ENCODE measurements around the gene SLC4A1AP. TPM values are rescaled to one million over a fixed set of nuclear protein-coding genes. Genes with fewer than 3 reads are reported as not detected.
A peak's percentile ranks its signal among the peaks of the same experiment; 100 is the strongest.

The SLC4A1AP gene
- total and polyA plus RNA-seq, 2 of the 13 experiments (the other 11 are each of a cell fraction or from before 2014, with no cell fraction given), result 15.3 to 44.6 TPM

GRCh38 chr2:27736890-27737204 lies 73.2 kb downstream of the SLC4A1AP start:
- no peak overlapping the region for H3K27ac ChIP-seq (ENCODE audit: extremely low read length, insufficient read depth, low read length)
- POLR2A ChIA-PET, result interaction anchor here (1.6 to 4.7 kb wide), 5 partner anchors 7 to 73 kb away, joined by 5 to 150 read pairs (median 22); partner anchors contain the start of genes SLC4A1AP and SUPT7L
- H3K4me2 ChIP-seq (ENCODE audit: low read depth, low read length), result peak overlapping the region; percentile 94; the same call in 1 of the 2 replicates
- 90% methylated on average over 6 of the region's 6 CpGs for WGBS (ENCODE audit: low lambda C conversion rate)
- H2AFZ ChIP-seq (ENCODE audit: low read length), result no peak overlapping the region
- no peaks in the 10 kb centered on the region for H3K27me3 ChIP-seq (ENCODE audit: control insufficient read depth in 1 of 2, insufficient read depth in 2 of 2, low read length in 2 of 2)
- H4K20me1 ChIP-seq (ENCODE audit: insufficient read depth, low read length), result no peaks in the 10 kb centered on the region
- peaks cover 36% of the 10 kb centered on the region for H3K4me1 ChIP-seq (ENCODE audit: insufficient read depth, low read length)
- TF ChIP-seq REL (CRISPR knock-in tag; conservative IDR thresholded peaks at IDR 0.05), result no peak
- no peak for TF ChIP-seq IRX3 (CRISPR knock-in tag; IDR thresholded peaks at IDR 0.05; ENCODE audit: borderline replicate concordance, low read depth)
- TF ChIP-seq HMG20A (CRISPR knock-in tag; IDR thresholded peaks at IDR 0.05; ENCODE audit: borderline replicate concordance), result no peak
- TF ChIP-seq TOE1 (CRISPR knock-in tag; IDR thresholded peaks at IDR 0.05), result no peak
- no peak for TF ChIP-seq ZNF790 (CRISPR knock-in tag; IDR thresholded peaks at IDR 0.05; ENCODE audit: borderline replicate concordance)
- 0 out of 2 replicates have a peak, but pooled peaks have one; percentile 44 for TF ChIP-seq HIVEP1 (CRISPR knock-in tag; IDR thresholded peaks at IDR 0.05)
- no peak for TF ChIP-seq WIZ (CRISPR knock-in tag; IDR thresholded peaks at IDR 0.05)
- no peak for TF ChIP-seq ZFAT (CRISPR knock-in tag; conservative IDR thresholded peaks at IDR 0.05)
- TF ChIP-seq ZNF317 (CRISPR knock-in tag; IDR thresholded peaks at IDR 0.05), result peak; percentile 32; the same call in 1 of the 2 replicates
- TF ChIP-seq E2F1 (CRISPR knock-in tag; IDR thresholded peaks at IDR 0.05), result no peak
- 0 out of 2 replicates have a peak, but pooled peaks have one; percentile 29 for TF ChIP-seq ZNF619 (CRISPR knock-in tag; IDR thresholded peaks at IDR 0.05)
- peak; percentile 56; the same call in 1 of the 2 replicates for TF ChIP-seq ZNF274 (CRISPR knock-in tag; IDR thresholded peaks at IDR 0.05)
- no peak for TF ChIP-seq ATF5 (CRISPR knock-in tag; IDR thresholded peaks at IDR 0.05; ENCODE audit: low read depth)
- ATAC-seq (no peak), FAIRE-seq (no peak), DNase-seq (ENCODE audit: low spot score) (no peak)
- CTCF ChIA-PET (ENCODE audit: low intra/inter-chr PET ratio, low total read pairs), result no interaction called here
- no peak overlapping the region for H3K4me3 ChIP-seq (replicated peaks in 1 of 3; ENCODE audit: insufficient read depth in 1 of 3, low read depth in 2 of 3, low read length in 3 of 3)
- no peaks in the 10 kb centered on the region for H3K36me3 ChIP-seq (replicated peaks in 1 of 2; ENCODE audit: control insufficient read depth in 1 of 2, insufficient read depth in 2 of 2, low read length in 2 of 2)
- BruUV-seq (replicated peaks), result no TSS peak
- H3K9ac ChIP-seq (ENCODE audit: insufficient read depth, low read depth, low read length), result no peak overlapping the region
- in situ Hi-C loops (cut with HindIII; ENCODE audit: extremely low pct_ligation_motif_present, low pct_unique_long_range_greater_than_20kb), result no loop called here
- no peaks in the 10 kb centered on the region for H3K9me3 ChIP-seq (ENCODE audit: low read length)
- H3K79me2 ChIP-seq (ENCODE audit: insufficient read depth, low read length), result no peaks in the 10 kb centered on the region
- intact Hi-C loops (cut with micrococcal nuclease; ENCODE audit: unreplicated experiment), result no loop called here

Measured in HepG2 (cell line).